Neural progenitor cell (in vitro differentiated cells): ENCODE data around the gene NFASC. TPM values are rescaled to one million over a fixed set of nuclear protein-coding genes. Genes with fewer than 3 reads are reported as not detected.

Source experiments
- DNase-seq: peaks from one replicate; pipeline ENCODE4 v3.0.0-alpha.2; 2016; ENCODE audit warnings: low spot score
- H2AFZ ChIP-seq: fragments of 200-600 bp; sonication (generic); replicated peaks from 2 replicates; pipeline ENCODE4 v1.6.1; 2016; ENCODE audit warnings: antibody characterized with exemption
- H3F3A ChIP-seq: fragments of 200-600 bp; sonication (generic); 2 replicates; pipeline ENCODE4 v1.6.1; 2016; ENCODE audit warnings: antibody characterized with exemption, low read depth
- H3K27ac ChIP-seq: fragments of 200-600 bp; sonication (generic); 2 replicates; pipeline ENCODE4 v1.5.1; 2016; ENCODE audit warnings: mild to moderate bottlenecking
- H3K27me3 ChIP-seq: fragments of 200-600 bp; sonication (generic); 2 replicates; pipeline ENCODE4 v1.6.1; 2016; ENCODE audit warnings: mild to moderate bottlenecking, moderate library complexity
- H3K36me3 ChIP-seq: fragments of 200-600 bp; sonication (generic); 2 replicates; pipeline ENCODE4 v1.5.1; 2016
- H3K4me1 ChIP-seq: fragments of 200-600 bp; sonication (generic); 2 replicates; pipeline ENCODE4 v1.6.1; 2016; ENCODE audit warnings: mixed run types
- H3K4me2 ChIP-seq: fragments of 200-600 bp; sonication (generic); 2 replicates; pipeline ENCODE4 v1.6.1; 2016
- H3K4me3 ChIP-seq: fragments of 200-600 bp; sonication (generic); 2 replicates; pipeline ENCODE4 v1.5.1; 2016
- H3K79me2 ChIP-seq: fragments of 200-600 bp; sonication (generic); 2 replicates; pipeline ENCODE4 v1.6.1; 2016; ENCODE audit warnings: low read depth
- H3K9ac ChIP-seq: fragments of 200-600 bp; sonication (generic); 2 replicates; pipeline ENCODE4 v1.6.1; 2016
- H3K9me3 ChIP-seq: fragments of 200-600 bp; sonication (generic); 2 replicates; pipeline ENCODE4 v1.5.1; 2016; ENCODE audit warnings: low read depth
- H4K20me1 ChIP-seq: fragments of 200-600 bp; sonication (generic); 2 replicates; pipeline ENCODE4 v1.6.1; 2016; ENCODE audit warnings: low read depth
- H3K27ac Mint-ChIP-seq: 3 replicates; pipeline ENCODE4 v1.8.0; 2021; ENCODE audit warnings: mixed read lengths
- H3K27me3 Mint-ChIP-seq: 2 replicates; pipeline ENCODE4 v1.8.0; 2022; ENCODE audit warnings: low read depth, mild to moderate bottlenecking, inconsistent platforms, moderate library complexity, mixed read lengths; ENCODE audit not compliant: insufficient read depth
- H3K36me3 Mint-ChIP-seq: 3 replicates; pipeline ENCODE4 v1.8.0; 2021; ENCODE audit warnings: mixed read lengths
- H3K4me1 Mint-ChIP-seq: 3 replicates; pipeline ENCODE4 v1.8.0; 2021; ENCODE audit warnings: mixed read lengths
- H3K4me3 Mint-ChIP-seq: 3 replicates; pipeline ENCODE4 v1.8.0; 2021; ENCODE audit warnings: mild to moderate bottlenecking, moderate library complexity, mixed read lengths
- H3K9me3 Mint-ChIP-seq: 3 replicates; pipeline ENCODE4 v1.8.0; 2020; ENCODE audit warnings: mixed read lengths
- EZH2 ChIP-seq: fragments of 200-600 bp; sonication (generic); IDR thresholded peaks from 2 replicates; pipeline ENCODE4 v1.6.1; 2017; ENCODE audit warnings: antibody characterized with exemption, mild to moderate bottlenecking, moderate library complexity
- EZH2phosphoT487 ChIP-seq: fragments of 200-600 bp; sonication (generic); IDR thresholded peaks from 2 replicates; pipeline ENCODE4 v1.6.1; 2017; ENCODE audit warnings: antibody characterized with exemption
- total RNA-seq: library from RNA; depleted of rRNA; stranded (reverse); fragments of >200 nt; gene quantifications from 2 replicates; pipeline ENCODE4 v1.2.3, GENCODE V29; 2015; ENCODE audit warnings: low replicate concordance
- TF ChIP-seq, protein P1 (sequence below): fragments of 200-600 bp; sonication (generic); IDR thresholded peaks from 2 replicates; pipeline ENCODE4 v1.5.1; 2017; ENCODE audit warnings: antibody characterized with exemption, mild to moderate bottlenecking

The NFASC gene
- total RNA-seq, 1 donor from 2014 or later, result 2.5 TPM

DNA sequence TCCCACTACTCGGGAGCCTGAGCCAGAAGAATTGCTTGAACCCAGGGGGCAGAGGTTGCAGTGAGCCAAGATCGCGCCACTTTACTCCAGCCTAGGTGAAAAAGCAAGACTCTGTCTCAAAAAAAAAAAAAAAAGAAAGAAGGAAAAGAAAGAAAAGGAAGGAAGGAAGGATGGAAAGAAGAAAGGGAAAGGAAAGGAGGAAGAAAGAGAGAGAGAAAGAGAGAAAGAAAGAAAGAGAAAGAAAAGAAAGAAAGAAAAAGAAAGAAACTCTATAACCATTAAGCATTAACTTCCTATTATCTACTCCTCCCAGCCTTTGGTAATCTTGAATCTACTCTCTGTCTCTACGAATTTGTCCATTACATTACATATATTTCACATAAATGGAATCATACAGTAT is 6.9 kb upstream of the NFASC start:
- Histone ChIP-seq H3K4me2 (no peak overlapping the region), H3K27ac (no peak overlapping the region), H3K79me2 (no peaks in the 10 kb centered on the region), H2AFZ (no peak overlapping the region), H3K27me3 (no peaks in the 10 kb centered on the region), H3K9ac (no peak overlapping the region), H3K4me1 (no peaks in the 10 kb centered on the region), H3K4me3 (no peak overlapping the region), H3F3A (no peaks in the 10 kb centered on the region), H4K20me1 (no peaks in the 10 kb centered on the region), H3K36me3 (no peaks in the 10 kb centered on the region), H3K9me3 (no peaks in the 10 kb centered on the region)
- no peaks in the 10 kb centered on the region for H3K36me3 Mint-ChIP-seq
- no peak overlapping the region for H3K27ac Mint-ChIP-seq
- TF ChIP-seq EZH2phosphoT487, result no peak
- TF ChIP-seq, protein P1, sequence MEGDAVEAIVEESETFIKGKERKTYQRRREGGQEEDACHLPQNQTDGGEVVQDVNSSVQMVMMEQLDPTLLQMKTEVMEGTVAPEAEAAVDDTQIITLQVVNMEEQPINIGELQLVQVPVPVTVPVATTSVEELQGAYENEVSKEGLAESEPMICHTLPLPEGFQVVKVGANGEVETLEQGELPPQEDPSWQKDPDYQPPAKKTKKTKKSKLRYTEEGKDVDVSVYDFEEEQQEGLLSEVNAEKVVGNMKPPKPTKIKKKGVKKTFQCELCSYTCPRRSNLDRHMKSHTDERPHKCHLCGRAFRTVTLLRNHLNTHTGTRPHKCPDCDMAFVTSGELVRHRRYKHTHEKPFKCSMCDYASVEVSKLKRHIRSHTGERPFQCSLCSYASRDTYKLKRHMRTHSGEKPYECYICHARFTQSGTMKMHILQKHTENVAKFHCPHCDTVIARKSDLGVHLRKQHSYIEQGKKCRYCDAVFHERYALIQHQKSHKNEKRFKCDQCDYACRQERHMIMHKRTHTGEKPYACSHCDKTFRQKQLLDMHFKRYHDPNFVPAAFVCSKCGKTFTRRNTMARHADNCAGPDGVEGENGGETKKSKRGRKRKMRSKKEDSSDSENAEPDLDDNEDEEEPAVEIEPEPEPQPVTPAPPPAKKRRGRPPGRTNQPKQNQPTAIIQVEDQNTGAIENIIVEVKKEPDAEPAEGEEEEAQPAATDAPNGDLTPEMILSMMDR, result no peak
- no peak for TF ChIP-seq EZH2
- H3K4me3 Mint-ChIP-seq, result no peak overlapping the region
- no peaks in the 10 kb centered on the region for H3K9me3 Mint-ChIP-seq
- H3K4me1 Mint-ChIP-seq, result peaks cover 33% of the 10 kb centered on the region
- no peak for DNase-seq
- peaks cover 12% of the 10 kb centered on the region for H3K27me3 Mint-ChIP-seq

DNA sequence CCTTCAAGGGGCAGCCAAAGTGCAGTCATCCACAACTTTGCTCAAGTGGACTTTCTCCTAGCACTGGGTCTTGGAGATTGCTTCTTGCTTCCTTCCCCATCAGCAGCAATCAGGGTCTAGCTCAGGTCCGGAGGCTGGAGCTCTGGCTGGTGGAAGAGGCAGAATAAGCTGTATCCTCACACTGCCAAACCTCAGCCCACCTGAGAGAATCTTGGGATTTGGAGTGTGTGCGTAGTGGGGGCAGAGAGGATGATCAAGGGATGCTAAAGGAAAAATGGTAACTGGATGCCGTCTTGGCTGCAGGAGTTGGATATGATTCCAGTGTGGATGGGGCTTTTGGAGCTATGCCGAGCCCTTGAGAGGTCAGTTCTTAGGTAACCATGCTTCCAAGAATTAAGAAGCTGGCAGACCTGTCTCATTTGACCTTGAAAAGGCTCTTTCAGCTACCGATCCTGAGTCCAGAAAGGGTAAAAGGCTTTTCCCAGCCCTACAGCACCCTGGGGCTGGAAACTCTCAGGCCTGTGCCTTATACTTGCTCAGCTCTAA is 4.5 kb upstream of the NFASC start:
- no peak overlapping the region for H3K4me3 Mint-ChIP-seq
- Histone ChIP-seq H3K27me3 (no peaks in the 10 kb centered on the region), H3K4me3 (no peak overlapping the region), H3K9ac (no peak overlapping the region), H3F3A (no peaks in the 10 kb centered on the region), H2AFZ (no peak overlapping the region), H3K36me3 (no peaks in the 10 kb centered on the region), H4K20me1 (no peaks in the 10 kb centered on the region), H3K27ac (no peak overlapping the region), H3K4me1 (peaks cover 7% of the 10 kb centered on the region), H3K4me2 (no peak overlapping the region), H3K79me2 (no peaks in the 10 kb centered on the region), H3K9me3 (no peaks in the 10 kb centered on the region)
- TF ChIP-seq EZH2phosphoT487, result no peak
- no peak for TF ChIP-seq EZH2
- TF ChIP-seq, protein P1, result no peak
- no peaks in the 10 kb centered on the region for H3K36me3 Mint-ChIP-seq
- peaks cover 38% of the 10 kb centered on the region for H3K4me1 Mint-ChIP-seq
- no peak overlapping the region for H3K27ac Mint-ChIP-seq
- no peak for DNase-seq
- no peaks in the 10 kb centered on the region for H3K9me3 Mint-ChIP-seq
- peaks cover 15% of the 10 kb centered on the region for H3K27me3 Mint-ChIP-seq

DNA sequence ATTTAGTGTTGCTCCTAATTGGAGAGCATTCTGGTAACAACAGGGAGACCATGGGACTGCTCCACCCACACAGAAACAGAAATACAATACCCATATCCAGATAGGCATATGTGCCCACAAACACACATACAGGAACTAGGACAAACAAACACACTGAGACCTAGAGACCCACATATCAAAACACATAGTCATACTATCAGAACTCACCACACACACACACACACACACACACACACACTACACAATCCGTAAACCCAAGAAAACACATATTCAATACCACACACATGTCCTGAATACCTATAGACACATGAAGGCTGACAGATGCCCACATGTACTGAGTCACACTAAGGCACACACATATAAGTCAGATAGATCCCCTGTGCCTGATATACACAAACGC is 3.5 kb upstream of the NFASC start:
- H3K36me3 Mint-ChIP-seq, result no peaks in the 10 kb centered on the region
- Histone ChIP-seq H3F3A (no peaks in the 10 kb centered on the region), H3K4me1 (peaks cover 7% of the 10 kb centered on the region), H2AFZ (no peak overlapping the region), H3K4me2 (no peak overlapping the region), H3K9me3 (no peaks in the 10 kb centered on the region), H3K27me3 (no peaks in the 10 kb centered on the region), H3K9ac (no peak overlapping the region), H3K27ac (no peak overlapping the region), H4K20me1 (no peaks in the 10 kb centered on the region), H3K36me3 (no peaks in the 10 kb centered on the region), H3K4me3 (no peak overlapping the region), H3K79me2 (no peaks in the 10 kb centered on the region)
- H3K27ac Mint-ChIP-seq, result peak overlapping the region; percentile 13
- peaks cover 39% of the 10 kb centered on the region for H3K4me1 Mint-ChIP-seq
- TF ChIP-seq EZH2 (no peak), EZH2phosphoT487 (no peak)
- TF ChIP-seq, protein P1, result no peak
- no peak overlapping the region for H3K4me3 Mint-ChIP-seq
- H3K9me3 Mint-ChIP-seq, result no peaks in the 10 kb centered on the region
- H3K27me3 Mint-ChIP-seq, result peaks cover 14% of the 10 kb centered on the region
- DNase-seq, result no peak
